Neutrophil (primary cell): ENCODE measurements around the gene NDC80.

Source experiments
- H3K27ac ChIP-seq: fragments of 200-600 bp; sonication (generic); 2 replicates; pipeline ENCODE4 v1.5.1; 2016; ENCODE audit warnings: mild to moderate bottlenecking, moderate library complexity
- H3K27me3 ChIP-seq: fragments of 200-600 bp; sonication (generic); 2 replicates; pipeline ENCODE4 v1.6.0; 2016; ENCODE audit warnings: mild to moderate bottlenecking
- H3K36me3 ChIP-seq: fragments of 200-600 bp; sonication (generic); 2 replicates; pipeline ENCODE4 v1.5.1; 2017
- H3K4me1 ChIP-seq, 2 experiments: fragments of 200-600 bp in 1 of 2; sonication (generic) in 1 of 2; 1 replicate in 1 of 2; 2 replicates in 1 of 2; pipeline versions ENCODE4 v1.5.1 to v1.6.1; 2013 to 2016; ENCODE audit warnings: low read depth in 1 of 2, low read length in 1 of 2, mild to moderate bottlenecking in 1 of 2, moderate library complexity in 1 of 2; ENCODE audit not compliant: control insufficient read depth in 1 of 2, insufficient read depth in 1 of 2
- H3K4me3 ChIP-seq, 2 experiments: fragments of 200-600 bp in 1 of 2; sonication (generic) in 1 of 2; 1 replicate in 1 of 2; 2 replicates in 1 of 2; pipeline ENCODE4 v1.5.1; 2013 to 2016; ENCODE audit warnings: low read depth in 1 of 2, low read length in 1 of 2, mild to moderate bottlenecking in 1 of 2, moderate library complexity in 1 of 2
- H3K9me3 ChIP-seq: fragments of 200-600 bp; sonication (generic); 2 replicates; pipeline ENCODE4 v1.5.1; 2016
- CTCF ChIP-seq: fragments of 200-600 bp; sonication (generic); IDR thresholded peaks from 2 replicates; pipeline ENCODE4 v1.5.1; 2016; ENCODE audit warnings: antibody characterized with exemption

The NDC80 gene

GRCh38 chr18:2570772-2571199 is 571 bp upstream of the NDC80 start:
- Histone ChIP-seq H3K9me3 (no peaks in the 10 kb centered on the region), H3K27ac (peak overlapping the region; percentile 92), H3K4me3 (peak overlapping the region; percentile 72 to 85), H3K4me1 (peaks cover 31 to 41% of the 10 kb centered on the region in 2 experiments), H3K27me3 (no peaks in the 10 kb centered on the region), H3K36me3 (no peaks in the 10 kb centered on the region)
- TF ChIP-seq CTCF: peak; percentile 43

- Histone ChIP-seq H3K4me1 (peaks cover 31 to 41% of the 10 kb centered on the region in 2 experiments), H3K4me3 (peak overlapping the region; percentile 72 to 85), H3K9me3 (no peaks in the 10 kb centered on the region), H3K27ac (peak overlapping the region; percentile 92), H3K36me3 (no peaks in the 10 kb centered on the region), H3K27me3 (no peaks in the 10 kb centered on the region)
- no peak for TF ChIP-seq CTCF
Observed at GRCh38 chr18:2572171-2572569, 813 bp downstream of the NDC80 start.

- H3K27ac ChIP-seq: no peak overlapping the region
- H3K4me1 ChIP-seq: peaks cover 31 to 41% of the 10 kb centered on the region in 2 experiments
- no peak overlapping the region for H3K4me3 ChIP-seq
- no peak for TF ChIP-seq CTCF
- no peaks in the 10 kb centered on the region for H3K36me3 ChIP-seq
- no peaks in the 10 kb centered on the region for H3K9me3 ChIP-seq
- no peaks in the 10 kb centered on the region for H3K27me3 ChIP-seq
Observed at GRCh38 chr18:2572892-2573291, 1.5 kb downstream of the NDC80 start.

GRCh38 chr18:2573408-2573807 is 2.1 kb downstream of the NDC80 start:
- H3K4me3 ChIP-seq: no peak overlapping the region
- H3K27ac ChIP-seq: peak overlapping the region; percentile 26

GRCh38 chr18:2587788-2588187 is 16.4 kb downstream of the NDC80 start:
- Histone ChIP-seq H3K4me3 (no peak overlapping the region), H3K27ac (no peak overlapping the region), H3K27me3 (no peaks in the 10 kb centered on the region), H3K36me3 (peaks cover 7% of the 10 kb centered on the region), H3K9me3 (no peaks in the 10 kb centered on the region), H3K4me1 (no peaks in the 10 kb centered on the region)
- TF ChIP-seq CTCF: no peak

More at GRCh38 chr18:2573408-2573807, 2.1 kb downstream of the NDC80 start:
- Histone ChIP-seq H3K9me3 (no peaks in the 10 kb centered on the region), H3K27me3 (no peaks in the 10 kb centered on the region), H3K4me1 (peaks cover 31 to 41% of the 10 kb centered on the region in 2 experiments), H3K36me3 (no peaks in the 10 kb centered on the region)
- TF ChIP-seq CTCF: no peak
